Nucleus accumbens (tissue), 56 donors: ENCODE measurements around the gene DYSF.

Experiments
- DNase-seq, 56 donors: peaks; one replicate each; lab custom pipeline; 2025; lab: John Stamatoyannopoulos, UW

DYSF gene

DNA sequence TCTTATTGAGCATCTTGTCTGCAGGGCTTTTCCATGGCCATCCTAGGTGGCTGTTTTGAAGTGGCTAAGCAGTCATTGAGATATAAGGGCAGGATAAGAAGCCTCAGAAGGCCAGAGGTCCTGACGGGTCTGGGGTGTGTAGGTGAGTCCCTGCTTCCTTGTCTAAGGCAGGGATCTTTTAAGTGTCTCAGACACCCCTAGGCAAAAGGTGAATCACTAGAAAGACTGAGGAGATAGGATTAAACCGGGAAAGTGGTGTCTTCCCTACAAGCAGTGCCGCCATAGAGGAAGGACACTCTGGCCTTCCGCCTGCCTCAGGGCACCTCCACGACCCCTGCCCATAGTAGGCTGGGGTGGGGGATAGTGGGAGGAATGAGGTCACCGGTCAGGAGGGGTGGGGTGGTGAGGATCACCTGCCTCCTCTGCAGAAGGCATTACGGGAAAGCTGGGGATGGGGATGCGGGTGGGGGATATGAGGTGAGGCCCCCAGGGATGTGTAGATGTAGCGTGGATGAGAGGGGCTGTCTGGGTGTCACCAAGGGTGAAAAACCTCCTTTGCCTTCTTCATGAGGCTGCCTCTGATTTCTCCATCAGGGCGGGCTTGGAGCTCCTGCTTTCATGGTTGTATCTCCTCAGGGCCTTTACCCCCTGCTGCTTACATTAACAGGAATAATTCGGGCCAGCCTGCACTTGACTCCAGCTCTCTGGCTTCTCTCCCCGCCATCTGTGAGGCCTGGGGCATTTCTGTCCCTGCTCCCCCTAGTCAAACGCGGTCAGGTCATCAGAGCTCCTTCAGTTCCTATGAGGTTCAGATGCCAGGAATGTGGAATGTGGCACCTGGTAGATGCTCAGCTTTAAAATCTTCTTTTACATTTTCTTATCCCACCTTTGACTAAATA lies 244.0 kb downstream of the DYSF start:
- no peak for DNase-seq

DNA sequence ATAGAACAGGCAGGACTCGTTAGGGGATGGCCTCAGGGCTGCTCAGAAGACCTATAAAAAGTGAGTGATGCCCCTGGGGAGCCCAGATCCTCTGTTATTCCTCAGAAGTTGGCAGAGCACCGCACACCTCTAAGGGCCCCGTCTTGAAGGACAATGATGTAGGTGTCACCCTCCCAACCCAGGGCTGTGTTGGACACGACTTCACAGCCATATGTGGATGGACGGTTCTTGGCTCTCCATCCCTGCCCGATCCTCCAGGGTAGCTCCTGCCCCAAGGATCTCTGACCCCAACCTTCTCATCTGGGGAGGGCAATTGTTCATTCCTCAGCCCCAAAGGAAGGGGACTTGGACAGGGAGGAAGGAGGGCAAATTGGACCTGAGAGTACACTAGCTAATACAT lies 246.1 kb downstream of the DYSF start:
- no peak for DNase-seq

DNA sequence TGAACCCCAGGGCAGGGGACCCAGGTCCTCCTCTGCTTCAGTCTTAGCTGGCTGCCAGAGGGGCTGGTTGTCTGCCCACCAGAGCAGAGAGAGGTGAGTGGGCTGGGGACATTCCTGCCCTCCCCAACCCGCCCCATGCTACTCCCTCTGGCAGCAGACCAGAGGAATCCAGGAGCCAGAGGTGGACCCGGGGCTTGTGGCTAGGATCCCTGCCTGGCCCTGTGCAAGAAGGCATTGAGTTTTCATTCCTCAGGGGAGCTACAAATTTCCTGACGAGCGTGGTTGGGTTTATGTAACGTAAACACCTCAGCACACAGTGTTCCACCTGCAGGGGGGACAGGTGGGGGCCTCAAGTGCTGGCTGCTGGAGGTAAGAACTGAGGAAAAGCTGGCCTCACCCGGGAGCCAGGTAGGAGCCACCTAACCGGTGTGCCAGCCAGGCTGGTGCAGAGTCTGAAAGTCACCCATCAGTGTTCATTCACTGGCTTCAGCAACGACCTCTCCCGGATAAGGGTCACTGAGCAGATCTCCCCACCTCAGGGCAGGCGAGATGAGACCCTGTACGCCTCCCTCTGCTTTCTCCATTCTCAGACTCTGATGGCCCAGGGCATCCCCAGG lies 246.8 kb downstream of the DYSF start:
- DNase-seq: no peak

DNA sequence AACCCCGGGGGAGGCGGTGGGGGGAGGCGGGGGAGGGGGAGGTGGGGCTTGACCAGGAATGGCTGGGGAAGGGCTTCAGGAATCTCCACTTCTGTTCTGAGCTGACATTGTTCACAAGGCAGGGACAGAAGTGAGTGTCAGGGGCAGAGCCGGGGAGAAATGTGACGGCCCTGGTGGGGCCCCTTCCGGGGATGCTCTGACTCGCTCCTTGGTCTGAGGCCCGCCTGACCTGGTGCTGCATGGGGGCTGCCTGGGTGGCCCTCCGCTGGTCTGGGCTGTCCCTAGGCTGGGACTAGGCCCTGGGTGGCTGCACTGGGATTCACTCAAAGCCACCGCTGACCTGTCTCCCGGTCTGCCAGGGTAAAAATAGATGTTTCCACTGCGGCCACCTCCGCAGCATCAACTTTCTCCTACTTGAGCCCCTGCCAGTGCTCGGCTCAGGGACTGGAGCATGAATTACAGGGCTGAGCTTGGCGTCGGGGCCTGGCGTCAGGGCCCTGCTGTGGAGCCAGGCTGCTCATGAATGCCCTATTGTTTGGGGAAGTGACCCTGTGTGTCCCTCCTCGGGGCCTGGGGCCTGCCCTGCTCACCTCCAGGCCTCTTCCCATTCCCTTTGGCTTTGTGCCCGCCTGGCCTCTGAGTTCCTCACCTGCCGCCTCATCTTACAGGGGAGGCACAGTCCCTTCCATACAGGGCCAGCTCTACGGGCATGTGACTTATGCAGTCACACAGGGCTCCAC lies 247.5 kb downstream of the DYSF start:
- peak in 52 of 56 donors; percentile 18 to 86 (median 62) for DNase-seq

DNA sequence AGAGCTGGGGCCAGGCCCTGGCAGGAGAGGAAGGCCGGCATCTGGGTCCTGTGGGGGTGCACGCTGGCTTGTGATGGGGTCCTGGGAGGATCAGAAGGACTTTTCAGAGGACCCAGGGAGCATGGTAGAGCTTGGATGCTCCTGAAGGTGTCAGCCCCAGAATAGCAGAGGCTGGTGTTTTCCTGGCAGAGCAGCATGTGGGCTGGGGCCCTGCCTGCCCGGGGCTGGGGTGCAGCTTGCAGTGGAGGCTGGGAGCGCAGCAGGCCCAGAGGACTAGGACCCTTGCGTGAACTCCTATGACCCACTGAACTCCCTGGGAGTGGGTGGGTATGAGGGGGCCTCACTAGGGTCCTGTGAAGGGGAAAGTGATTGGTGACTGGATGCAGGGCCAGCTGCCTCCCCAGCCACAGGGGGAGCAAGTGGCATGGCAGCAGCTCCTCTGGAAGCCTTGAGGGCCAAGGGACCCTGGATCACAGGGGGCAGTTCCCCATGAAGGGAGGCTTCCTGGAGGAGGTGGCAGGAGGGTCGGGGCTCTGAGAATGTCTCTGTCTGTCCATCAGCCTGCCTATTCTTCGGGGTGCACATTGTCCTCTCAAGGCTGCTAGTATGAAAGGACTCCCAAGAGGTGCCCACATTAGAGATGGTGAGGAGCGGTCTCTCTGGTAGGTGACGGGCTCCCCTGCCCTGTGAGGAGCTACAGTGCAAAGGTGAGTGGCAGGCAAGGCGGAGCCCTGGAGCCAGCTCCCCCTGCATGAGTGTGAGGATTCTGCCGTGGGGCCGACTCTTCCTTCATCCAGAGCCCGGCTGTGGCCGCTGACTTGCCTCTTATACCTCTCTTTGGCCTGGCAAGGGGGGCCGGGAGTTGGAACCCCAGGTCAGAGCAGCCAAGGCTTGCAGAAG lies 249.0 kb downstream of the DYSF start:
- DNase-seq: no peak

DNA sequence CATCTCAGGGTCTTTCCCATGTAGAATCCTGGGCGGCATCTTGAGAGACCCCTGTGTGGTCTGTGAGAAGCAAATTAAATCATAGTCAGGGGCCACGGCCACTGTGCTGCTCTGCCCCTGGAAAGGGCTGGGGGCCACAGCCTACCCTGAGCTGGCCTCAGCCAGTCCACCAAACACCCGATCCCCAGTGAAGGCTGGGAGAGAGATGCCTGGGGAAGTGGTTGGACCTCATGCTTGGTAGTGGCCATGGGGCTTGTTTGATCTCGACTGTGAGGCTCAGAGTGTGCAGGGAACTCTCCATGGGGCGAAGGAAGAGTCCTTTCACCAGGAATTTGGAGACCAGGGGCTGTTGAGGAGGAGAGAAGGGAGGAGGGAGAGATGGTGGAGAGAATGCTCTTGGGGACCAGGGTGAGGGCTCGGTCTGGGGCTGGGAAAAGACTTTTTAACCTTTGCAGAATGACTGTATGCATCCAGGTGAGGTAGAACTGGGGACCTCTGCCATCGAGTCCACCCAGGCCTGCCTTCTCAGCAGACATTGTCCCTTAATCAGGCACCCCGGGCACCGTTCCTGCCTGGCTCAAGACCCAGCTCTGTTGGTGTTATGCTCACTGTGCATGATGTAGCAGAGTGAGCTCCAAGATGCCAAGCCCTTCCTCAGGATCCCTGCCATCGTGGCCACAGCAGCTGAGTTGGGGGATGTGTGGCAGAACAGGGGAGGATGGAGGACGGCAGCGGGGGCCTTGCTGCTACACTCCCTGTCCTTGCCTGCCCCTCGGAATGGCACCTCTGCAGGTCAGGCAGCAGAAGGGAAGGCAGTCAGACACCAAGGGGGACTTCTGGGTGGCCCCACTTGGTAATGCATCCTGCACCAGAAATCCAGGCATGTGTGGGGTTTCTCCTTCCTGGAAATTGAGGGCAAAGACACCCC lies 249.9 kb downstream of the DYSF start:
- peak in 4 of 56 donors; percentile 8 to 30 (median 18) for DNase-seq

DNA sequence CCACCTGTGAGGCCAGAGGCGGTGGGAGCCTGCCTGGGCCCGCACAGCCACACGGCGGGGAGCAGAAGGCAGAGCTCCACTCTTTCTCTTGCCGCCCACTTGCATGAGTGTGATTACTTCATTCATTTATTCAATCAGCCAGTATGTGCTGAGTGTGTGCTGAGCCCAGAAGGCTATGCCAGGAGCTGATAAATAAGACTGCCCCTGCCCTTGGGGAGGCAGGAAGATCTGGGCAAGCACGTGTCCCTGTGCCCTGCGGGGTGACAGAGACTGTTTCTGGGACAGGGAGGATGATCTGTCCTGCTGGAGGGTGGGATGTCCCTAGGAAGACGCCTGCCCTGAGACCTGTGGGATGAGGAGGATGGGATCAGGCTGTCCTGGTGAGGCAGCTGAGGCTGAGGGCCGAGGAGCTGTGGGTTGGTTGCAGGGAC lies 250.8 kb downstream of the DYSF start:
- no peak for DNase-seq

DNA sequence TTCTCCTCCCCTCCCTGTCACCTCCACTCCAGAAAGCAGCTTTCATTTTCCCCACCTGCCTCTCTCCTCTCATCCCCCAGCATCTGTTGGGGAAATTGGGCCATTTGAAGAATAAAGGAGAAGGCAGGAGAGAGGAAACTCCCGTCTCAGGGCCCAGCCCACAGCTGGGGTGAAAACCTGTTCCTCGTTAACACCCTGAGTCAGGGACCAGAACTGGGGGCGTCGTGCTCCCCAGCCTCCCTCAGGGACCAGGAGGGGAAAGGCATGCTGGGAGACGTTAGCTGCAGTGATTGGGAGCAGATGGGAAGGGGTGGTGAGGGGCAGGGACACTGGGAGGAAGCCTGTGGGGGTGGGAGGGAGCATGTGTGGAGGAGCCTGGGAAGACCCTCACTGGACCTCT lies 251.3 kb downstream of the DYSF start:
- no peak for DNase-seq

DNA sequence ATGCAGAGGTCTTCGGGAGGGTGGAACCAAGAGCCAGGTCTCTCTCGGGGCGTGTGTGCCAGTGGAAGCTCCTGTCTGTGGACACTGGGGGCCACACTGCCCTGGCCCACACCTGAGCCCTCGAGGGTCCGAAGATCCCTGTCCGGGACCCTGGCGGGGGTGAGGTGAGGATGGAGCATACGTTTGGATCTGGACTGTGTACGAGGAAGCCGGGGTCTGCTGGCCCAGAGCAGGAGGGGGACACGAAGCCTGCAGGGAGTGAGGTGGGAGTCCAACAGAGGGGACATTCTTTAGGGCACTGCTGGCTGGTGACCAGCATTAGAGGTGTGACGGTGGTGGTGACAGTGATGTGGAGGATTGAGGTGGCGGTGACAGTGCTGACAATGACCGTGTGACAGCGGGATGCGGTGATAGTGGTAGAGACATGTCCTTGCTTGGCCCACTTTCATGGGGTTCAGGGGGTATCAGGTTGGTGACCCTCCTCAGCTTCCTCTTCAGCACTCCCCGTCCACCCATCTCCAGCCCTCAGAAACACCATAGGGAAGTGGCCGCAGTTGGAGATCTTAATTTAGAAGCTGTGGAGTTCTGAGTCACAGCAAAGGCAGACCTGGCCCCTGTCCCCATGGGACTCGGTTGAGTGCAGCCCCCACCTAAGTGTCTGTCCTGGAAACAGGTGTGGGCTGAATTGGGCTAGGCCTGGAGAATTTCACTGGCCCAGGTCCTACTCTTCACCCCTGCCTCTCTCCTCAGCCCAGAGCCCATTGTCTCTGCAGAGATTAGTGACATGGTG lies 252.0 kb downstream of the DYSF start:
- no peak for DNase-seq

DNA sequence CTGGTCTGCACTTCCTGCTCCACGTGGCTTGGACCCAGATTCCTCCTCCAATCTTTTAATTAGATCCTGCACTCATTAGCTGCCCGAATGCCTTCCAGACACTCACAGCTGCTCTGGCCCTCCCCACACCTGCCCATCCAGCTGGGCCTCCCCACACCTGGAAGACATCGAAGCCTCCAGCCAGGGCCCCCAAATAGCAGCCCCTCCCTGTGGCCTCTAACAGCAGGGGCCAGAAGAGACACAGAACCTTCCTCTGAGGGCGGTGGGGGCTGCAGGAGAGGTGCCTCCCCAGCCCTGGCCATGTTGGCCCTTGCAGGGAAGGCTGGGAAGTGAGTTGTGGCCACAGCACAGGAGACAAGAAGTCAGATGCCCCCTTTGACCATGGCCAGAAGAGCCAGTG lies 252.8 kb downstream of the DYSF start:
- no peak for DNase-seq

DNA sequence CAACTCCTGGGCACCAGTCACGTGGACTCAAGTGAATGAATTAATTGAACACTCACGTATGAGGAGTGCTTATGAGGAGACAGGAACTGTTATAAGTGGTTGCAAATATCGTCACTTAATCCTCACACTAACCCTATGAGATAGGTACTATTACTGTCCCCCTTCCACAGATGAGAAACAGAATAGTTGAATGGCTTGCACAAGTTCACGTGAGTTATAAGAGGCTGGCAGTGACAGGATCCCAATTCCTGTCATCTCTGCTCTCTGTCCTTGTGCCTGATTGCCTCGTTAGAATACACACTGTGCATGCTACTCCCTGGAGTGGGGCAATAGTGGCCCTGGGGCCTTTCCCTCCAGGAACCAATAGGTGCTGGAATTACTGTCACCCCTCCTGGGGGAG lies 253.5 kb downstream of the DYSF start:
- no peak for DNase-seq

DNA sequence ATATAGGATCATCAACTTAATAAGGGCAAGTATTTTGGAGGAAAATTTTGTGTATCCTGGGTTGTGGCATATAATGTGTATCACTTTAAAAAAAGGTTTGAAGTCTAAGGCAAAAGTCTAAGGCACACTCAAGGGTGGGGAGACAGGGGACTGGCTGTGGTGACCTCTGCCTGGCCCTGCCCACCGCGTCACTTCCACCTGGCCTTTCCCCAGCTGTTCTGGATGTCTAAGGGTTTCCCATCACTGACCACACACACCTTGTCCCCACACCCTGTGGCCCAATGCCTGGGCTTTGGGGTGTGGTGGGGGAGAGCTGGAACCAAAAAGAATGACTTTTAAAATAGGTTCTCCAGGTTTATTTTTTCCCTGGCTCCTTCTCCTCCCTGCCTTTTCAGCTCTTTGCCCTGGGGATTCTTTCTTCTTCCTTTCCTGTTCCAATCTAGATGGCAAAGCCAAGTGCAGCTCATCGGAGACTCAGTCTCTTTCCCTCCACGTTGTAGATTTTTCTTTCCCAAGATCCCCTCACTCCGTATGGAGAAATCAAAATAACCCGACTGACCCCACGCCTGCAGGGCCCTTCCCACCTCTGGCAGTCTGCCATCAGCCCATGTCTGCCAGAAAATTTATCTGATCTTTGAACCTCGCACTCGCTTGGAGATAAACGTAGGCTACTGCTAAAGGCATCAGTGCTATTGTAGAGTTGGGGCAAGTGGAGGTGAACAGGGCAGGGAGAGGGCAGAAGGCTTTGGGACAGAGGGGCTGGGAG lies 257.2 kb downstream of the DYSF start:
- DNase-seq: no peak

DNA sequence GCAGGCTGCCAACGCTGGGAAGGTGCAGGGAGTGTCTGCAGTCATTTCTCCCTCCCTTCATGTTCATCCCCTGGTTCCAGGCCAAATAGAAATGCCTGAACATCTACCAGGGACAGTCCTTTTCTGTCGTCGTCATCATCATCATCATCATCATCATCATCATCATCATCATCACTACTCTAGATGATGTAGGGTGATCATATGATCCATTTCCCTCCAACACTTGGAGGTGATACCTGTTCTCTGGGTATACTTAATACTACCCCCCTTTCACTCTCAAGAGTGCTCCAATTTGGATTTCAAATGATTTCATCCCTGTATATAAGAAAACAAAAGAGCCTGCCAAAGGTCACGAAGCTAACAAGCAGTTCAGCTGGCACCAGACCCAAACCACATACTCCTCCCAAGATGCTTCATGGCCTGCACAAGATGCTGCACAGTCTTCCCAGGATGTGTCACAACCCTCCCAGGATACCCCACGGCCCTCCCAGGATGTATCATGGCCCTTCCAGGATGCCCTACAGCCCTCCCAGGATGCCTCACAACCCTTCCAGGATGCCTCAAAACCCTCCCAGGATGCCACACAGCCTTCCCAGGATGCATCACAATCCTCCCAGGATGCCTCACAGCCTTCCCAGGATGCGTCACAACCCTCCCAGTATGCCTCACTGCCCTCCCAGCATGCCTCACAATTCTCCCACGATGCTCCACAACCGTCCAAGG lies 257.9 kb downstream of the DYSF start:
- DNase-seq: no peak

DNA sequence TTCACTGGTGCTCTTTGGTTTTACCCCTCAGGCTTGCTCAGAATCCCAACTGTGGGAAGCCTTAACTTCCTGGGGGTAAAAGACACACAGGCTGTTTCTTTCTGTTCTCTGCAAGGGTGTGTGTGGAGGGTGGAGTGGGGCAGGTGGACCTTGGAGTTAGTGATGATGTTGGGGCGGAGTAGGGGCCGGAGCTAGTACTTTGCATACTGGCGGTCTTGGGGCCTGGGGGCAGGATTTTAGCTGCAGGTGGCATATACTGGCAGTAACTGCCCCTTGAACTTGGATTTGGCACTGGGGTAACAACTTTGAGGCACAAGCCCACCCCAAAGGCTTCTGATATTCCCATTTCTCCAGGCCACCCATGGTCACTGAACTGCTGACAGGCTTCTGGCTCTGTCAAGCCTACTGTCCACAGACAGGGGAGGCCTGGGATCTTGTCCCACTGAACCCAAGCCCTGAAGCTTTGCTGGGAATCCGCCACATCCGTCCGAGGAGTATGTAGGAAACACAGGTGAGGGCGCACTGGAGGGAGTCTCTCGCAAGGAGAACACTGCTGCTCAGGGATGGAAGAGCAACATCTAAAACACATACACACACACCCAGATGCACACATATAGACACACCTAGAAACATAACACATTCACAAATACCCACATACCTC lies 258.9 kb downstream of the DYSF start:
- DNase-seq: no peak

DNA sequence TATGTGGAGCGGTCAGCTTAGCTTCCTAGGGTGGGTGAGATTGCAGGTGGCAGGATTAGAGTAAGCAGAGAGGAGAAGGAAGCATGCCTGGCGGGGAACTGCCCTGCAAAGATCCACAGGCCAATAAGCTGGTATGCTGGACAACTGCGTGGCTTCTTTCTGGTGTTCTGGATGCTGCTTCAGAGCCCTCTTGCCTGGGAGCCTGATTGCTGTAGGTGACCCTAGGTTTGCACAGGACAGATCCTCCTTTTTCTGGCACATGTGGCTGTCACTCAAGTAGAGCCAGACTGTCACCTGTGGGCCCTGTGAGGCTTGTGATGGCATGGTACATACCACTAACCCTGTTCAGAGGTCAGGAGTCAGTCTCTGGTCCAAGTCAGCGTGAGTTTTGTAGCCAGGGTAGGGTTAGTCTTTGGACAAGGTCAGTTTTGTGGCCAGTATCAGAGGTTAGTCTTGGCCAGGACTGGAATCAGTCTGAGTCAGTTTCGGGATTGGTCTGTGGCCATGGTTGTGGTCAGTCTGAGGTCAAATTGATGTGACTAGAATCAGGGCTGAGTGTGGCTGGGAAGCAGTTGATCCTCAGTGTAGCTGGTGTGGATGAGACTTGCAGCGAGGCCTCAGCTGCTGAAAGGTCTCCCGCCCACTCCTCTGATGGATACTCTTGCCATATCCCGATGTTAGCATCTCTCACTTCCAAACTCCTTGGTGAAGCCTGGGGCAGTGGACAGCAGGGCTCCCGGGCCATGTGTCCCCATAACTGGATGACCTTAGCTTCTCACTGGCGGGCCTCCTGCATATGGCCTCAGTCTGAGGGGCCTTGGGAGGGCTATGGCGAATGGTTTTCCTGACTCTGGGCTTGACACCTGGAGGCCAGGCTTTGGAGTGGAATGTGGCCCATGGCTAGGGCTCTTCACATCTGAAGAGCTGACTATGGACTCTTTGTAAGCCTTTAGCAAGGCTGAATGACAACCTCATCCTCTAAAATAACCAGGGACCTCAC lies 260.5 kb downstream of the DYSF start:
- no peak for DNase-seq
